Measurements from ENCODE around the gene CPA5. TPM values are rescaled to one million over a fixed set of nuclear protein-coding genes. Genes with fewer than 3 reads are reported as not detected.

The CPA5 gene, protein sequence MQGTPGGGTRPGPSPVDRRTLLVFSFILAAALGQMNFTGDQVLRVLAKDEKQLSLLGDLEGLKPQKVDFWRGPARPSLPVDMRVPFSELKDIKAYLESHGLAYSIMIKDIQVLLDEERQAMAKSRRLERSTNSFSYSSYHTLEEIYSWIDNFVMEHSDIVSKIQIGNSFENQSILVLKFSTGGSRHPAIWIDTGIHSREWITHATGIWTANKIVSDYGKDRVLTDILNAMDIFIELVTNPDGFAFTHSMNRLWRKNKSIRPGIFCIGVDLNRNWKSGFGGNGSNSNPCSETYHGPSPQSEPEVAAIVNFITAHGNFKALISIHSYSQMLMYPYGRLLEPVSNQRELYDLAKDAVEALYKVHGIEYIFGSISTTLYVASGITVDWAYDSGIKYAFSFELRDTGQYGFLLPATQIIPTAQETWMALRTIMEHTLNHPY
- total RNA-seq = not detected
- long read RNA-seq = 0 reads

DNA sequence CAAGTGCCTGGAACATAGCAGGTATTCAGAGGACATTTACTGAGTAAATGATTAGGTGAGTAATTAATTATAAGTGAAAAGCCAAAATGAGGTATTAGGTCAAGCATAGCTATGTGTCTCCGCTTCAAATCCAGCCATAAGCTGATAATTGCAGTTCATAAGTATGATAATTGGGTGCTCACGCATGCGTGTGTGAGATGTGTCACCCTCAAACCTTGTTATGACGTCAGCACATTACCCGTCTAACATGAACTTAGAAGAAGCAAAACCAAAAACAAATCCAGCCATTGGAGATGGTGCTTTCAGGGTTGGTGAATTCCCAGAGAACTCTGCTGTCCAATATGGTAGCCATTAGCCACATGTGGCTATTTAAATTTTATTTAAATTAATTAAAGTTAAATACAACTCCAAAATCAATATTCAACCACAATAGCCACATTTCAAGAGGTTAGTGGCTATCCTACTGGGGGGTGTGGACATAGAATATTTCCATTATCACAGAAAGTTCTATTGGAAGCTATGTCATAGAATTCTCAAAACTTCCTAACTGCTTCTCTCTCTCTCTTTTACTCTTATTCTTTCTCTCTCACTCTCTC, at the start of gene CPA5:
Gene CPA5, plus strand, starts transcription at position 546 of the 596 bp plus-strand sequence. CDS start 1,670 bp downstream, outside the sequence.
- intact Hi-C loops (cut with DNase I) = no loop called here
- no peak for TF ChIP-seq POLR2A (IDR thresholded peaks at IDR 0.05)
- TF ChIP-seq, protein P1, sequence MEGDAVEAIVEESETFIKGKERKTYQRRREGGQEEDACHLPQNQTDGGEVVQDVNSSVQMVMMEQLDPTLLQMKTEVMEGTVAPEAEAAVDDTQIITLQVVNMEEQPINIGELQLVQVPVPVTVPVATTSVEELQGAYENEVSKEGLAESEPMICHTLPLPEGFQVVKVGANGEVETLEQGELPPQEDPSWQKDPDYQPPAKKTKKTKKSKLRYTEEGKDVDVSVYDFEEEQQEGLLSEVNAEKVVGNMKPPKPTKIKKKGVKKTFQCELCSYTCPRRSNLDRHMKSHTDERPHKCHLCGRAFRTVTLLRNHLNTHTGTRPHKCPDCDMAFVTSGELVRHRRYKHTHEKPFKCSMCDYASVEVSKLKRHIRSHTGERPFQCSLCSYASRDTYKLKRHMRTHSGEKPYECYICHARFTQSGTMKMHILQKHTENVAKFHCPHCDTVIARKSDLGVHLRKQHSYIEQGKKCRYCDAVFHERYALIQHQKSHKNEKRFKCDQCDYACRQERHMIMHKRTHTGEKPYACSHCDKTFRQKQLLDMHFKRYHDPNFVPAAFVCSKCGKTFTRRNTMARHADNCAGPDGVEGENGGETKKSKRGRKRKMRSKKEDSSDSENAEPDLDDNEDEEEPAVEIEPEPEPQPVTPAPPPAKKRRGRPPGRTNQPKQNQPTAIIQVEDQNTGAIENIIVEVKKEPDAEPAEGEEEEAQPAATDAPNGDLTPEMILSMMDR (IDR thresholded peaks at IDR 0.05) = no peak
- no peak within 1 kb of the TSS for H3K4me3 ChIP-seq
- ATAC-seq (no peak), DNase-seq (no peak)
- H3K36me3 ChIP-seq = no peaks in the 10 kb centered on the region
- no peaks in the 10 kb centered on the region for H3K27me3 ChIP-seq
- H3K27ac ChIP-seq = no peak within 1 kb of the TSS
- 55% methylated on average over 4 of the region's 5 CpGs for WGBS (ENCODE audit: insufficient coverage, low coverage, low lambda C conversion rate, missing lambda C conversion rate)
- H3K4me1 ChIP-seq = no peaks in the 10 kb centered on the region
- no peaks in the 10 kb centered on the region for H3K9me3 ChIP-seq

DNA sequence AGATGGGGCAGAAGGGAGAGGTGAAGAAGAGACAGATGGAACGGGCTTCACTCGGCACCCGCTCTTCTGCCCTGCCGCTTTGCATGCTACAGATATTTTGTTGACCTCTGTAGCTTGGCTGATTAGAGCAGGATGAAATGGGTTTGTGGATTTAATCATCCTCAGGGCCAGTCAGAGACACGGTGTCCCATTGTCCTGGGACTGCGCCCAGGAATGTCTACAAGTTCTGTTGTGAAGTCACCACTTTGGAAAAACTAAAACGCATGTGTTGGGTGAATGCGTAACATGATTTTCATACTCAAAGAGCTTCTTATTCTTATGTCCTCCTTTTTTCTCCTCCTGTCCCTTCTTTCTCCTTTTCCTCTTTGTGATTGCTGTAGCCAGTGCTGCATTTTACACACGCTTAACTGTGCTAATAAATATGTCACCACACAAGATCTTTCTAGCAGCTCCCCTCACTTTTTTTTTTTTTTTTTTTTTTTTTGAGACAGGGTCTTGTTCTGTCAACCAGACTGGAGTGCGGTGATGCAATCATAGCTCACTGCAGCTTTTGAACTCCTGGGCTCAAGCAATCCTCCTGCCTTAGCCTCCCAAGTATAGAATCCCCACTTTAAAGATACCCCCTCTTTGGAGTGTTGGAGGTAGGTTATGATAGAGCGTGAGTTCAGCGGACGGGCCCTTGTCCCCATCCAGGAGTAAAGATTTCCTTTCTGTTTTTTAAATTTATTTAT, 48.2 kb upstream of the CPA5 start:
- WGBS (ENCODE audit: insufficient coverage, low coverage, low lambda C conversion rate, missing lambda C conversion rate) = 85% methylated on average over 13 of the region's 13 CpGs
- intact Hi-C loops (cut with DNase I) = no loop called here
- no peak for DNase-seq

DNA sequence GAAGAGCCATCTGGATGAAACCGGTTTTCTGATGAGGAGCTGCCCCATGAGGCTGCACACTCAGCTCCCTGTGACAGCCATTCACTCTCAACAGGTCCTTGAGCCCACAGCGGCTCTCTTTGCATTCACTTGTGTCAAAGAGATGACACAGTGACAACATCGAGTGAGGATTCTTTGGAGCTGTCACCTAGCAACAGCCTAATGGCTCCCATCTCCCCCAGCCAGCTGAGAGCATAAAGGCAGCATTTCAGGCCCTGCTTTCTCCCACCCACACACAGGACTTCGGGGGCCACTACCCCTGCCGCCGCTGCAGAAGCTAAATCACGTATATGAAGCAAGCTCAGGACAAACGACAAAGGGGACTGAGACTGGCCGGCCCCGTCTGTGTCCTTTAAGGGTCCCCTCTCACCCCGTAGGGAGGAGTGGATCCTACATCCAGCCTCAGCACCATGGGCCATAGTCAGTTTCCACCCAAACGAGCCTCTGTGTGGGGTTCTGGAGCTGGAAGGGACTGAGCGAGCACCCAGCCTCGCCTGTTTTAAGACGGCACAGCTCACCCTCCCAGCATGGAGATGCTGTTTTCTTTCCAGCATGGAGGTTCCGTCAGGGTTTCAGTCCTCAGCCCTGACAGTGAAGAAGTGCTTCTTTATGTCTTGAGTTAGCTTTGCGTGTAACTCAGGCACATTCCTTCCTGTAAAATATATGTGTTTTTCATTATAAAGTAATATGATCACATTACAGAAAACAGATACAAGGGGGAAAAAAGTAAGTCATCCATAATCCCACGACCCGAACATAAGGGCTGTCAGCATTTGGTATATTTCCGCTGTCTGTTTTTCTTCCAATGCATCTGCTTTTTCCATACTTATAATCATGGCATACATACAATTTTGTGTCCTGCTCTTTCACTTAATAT, 46.7 kb upstream of the CPA5 start:
- no peak for ATAC-seq
- DNase-seq = no peak
- no peaks in the 10 kb centered on the region for H3K36me3 ChIP-seq
- no peaks in the 10 kb centered on the region for H3K27me3 ChIP-seq
- intact Hi-C loops (cut with DNase I) = no loop called here
- no peak for TF ChIP-seq POLR2A (IDR thresholded peaks at IDR 0.05)
- TF ChIP-seq, protein P1 (IDR thresholded peaks at IDR 0.05) = no peak
- WGBS (ENCODE audit: insufficient coverage, low coverage, low lambda C conversion rate, missing lambda C conversion rate) = 79% methylated on average over 7 of the region's 20 CpGs
- H3K9me3 ChIP-seq = no peaks in the 10 kb centered on the region
- H3K4me3 ChIP-seq = no peak overlapping the region
- H3K4me1 ChIP-seq = no peaks in the 10 kb centered on the region
- H3K27ac ChIP-seq = no peak overlapping the region

More for the DNA sequence above, 48.2 kb upstream of the CPA5 start:
- Histone ChIP-seq H3K4me3 (no peak overlapping the region), H3K27me3 (no peaks in the 10 kb centered on the region), H3K36me3 (no peaks in the 10 kb centered on the region), H3K4me1 (no peaks in the 10 kb centered on the region), H3K9me3 (no peaks in the 10 kb centered on the region), H3K27ac (no peak overlapping the region)
- TF ChIP-seq POLR2A (IDR thresholded peaks at IDR 0.05) = no peak
- TF ChIP-seq, protein P1 (IDR thresholded peaks at IDR 0.05) = no peak
- ATAC-seq = no peak

Measured in right lobe of liver (tissue), 6 donors.